HFFc6 (cell line): Measurements from ENCODE around the gene FGF14. TPM values are rescaled to one million over a fixed set of nuclear protein-coding genes. Genes with fewer than 3 reads are reported as not detected.

Experiments
- DNase-seq: peaks from one replicate; pipeline ENCODE4 v3.0.0-alpha.2; 2018
- H3K27ac Mint-ChIP-seq: 2 replicates; pipeline ENCODE4 v1.8.0; 2020; ENCODE audit warnings: mild to moderate bottlenecking, mixed read lengths
- H3K27me3 Mint-ChIP-seq: 2 replicates; pipeline ENCODE4 v1.8.0; 2021; ENCODE audit warnings: mild to moderate bottlenecking, moderate library complexity, mixed read lengths; ENCODE audit not compliant: insufficient read depth
- H3K36me3 Mint-ChIP-seq: 2 replicates; pipeline ENCODE4 v1.8.0; 2021; ENCODE audit warnings: low read depth, mixed read lengths
- H3K4me1 Mint-ChIP-seq: 2 replicates; pipeline ENCODE4 v1.8.0; 2020; ENCODE audit warnings: low read depth, mixed read lengths
- H3K4me3 Mint-ChIP-seq: 2 replicates; pipeline ENCODE4 v1.8.0; 2020; ENCODE audit warnings: mild to moderate bottlenecking, moderate library complexity, mixed read lengths
- H3K9me3 Mint-ChIP-seq: 2 replicates; pipeline ENCODE4 v1.8.0; 2020; ENCODE audit warnings: mild to moderate bottlenecking, mixed read lengths
- total RNA-seq, 6 experiments: library from RNA; stranded (reverse); fragmentation: NEBNext Ultra II Directional; extraction: Animal tissue kit (Norgen Biotek cat#: 25700); gene quantifications; 2 replicates in 1 of 6; 3 replicates in 5 of 6; pipeline ENCODE4 v1.2.3, GENCODE V29; 2021
- TF ChIP-seq, protein P1 (sequence below): fragments of 200-600 bp; sonication (generic); IDR thresholded peaks from 2 replicates; pipeline ENCODE4 v1.5.0; 2021; ENCODE audit warnings: antibody characterized with exemption, mild to moderate bottlenecking

Gene FGF14
- total RNA-seq, 6 experiments from 2014 or later: 0.02 to 0.03 TPM; not detected in 4

GRCh38 chr13:101979825-101980224 lies 422.0 kb downstream of the FGF14 start:
- Mint-ChIP-seq H3K27ac (no peak overlapping the region), H3K9me3 (peaks cover 13% of the 10 kb centered on the region), H3K4me1 (no peaks in the 10 kb centered on the region), H3K4me3 (no peak overlapping the region), H3K27me3 (no peaks in the 10 kb centered on the region; the same call in 1 of the 2 replicates), H3K36me3 (peaks cover 5% of the 10 kb centered on the region; the same call in 1 of the 2 replicates)
- no peak for DNase-seq
- TF ChIP-seq, protein P1, sequence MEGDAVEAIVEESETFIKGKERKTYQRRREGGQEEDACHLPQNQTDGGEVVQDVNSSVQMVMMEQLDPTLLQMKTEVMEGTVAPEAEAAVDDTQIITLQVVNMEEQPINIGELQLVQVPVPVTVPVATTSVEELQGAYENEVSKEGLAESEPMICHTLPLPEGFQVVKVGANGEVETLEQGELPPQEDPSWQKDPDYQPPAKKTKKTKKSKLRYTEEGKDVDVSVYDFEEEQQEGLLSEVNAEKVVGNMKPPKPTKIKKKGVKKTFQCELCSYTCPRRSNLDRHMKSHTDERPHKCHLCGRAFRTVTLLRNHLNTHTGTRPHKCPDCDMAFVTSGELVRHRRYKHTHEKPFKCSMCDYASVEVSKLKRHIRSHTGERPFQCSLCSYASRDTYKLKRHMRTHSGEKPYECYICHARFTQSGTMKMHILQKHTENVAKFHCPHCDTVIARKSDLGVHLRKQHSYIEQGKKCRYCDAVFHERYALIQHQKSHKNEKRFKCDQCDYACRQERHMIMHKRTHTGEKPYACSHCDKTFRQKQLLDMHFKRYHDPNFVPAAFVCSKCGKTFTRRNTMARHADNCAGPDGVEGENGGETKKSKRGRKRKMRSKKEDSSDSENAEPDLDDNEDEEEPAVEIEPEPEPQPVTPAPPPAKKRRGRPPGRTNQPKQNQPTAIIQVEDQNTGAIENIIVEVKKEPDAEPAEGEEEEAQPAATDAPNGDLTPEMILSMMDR: no peak

DNA sequence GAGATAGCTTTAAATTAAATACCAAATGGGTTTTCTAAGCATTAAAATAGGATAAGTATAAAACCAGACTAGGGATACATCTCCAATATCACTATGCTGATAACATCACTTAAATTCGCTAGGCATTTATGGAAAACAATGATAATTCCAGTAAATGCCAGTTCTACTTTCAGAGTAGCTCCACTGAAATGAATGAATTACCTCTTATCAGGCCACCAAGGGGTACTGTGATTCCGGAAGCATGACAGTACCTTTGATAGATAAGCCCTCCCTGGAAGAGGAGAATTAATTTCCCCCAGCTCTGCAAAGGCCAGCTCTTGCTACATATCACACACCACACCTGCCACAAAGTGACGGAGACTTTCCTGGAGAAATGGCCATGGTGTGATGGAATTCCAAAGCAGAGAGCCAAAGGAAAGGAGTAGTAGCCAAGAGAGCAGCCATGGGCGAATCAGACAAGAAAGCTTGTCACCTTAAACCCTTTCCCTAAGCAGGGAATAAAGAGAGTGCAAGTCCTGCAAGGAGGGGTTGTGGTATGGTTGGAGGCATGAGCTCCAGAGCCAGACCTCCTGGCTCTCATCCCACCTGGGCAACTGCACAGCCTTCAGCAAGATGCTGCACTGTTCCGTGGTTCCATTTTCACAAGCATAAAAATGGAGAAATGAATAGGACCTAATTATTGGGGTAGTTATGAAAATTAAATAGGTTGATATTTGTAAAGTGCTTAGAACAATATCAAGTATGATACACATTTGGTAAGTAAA lies 423.1 kb downstream of the FGF14 start:
- TF ChIP-seq, protein P1: no peak
- Mint-ChIP-seq H3K9me3 (peaks cover 20% of the 10 kb centered on the region), H3K27ac (no peak overlapping the region), H3K4me3 (no peak overlapping the region), H3K27me3 (no peaks in the 10 kb centered on the region; the same call in 1 of the 2 replicates), H3K36me3 (peaks cover 5% of the 10 kb centered on the region; the same call in 1 of the 2 replicates), H3K4me1 (no peaks in the 10 kb centered on the region)
- no peak for DNase-seq

DNA sequence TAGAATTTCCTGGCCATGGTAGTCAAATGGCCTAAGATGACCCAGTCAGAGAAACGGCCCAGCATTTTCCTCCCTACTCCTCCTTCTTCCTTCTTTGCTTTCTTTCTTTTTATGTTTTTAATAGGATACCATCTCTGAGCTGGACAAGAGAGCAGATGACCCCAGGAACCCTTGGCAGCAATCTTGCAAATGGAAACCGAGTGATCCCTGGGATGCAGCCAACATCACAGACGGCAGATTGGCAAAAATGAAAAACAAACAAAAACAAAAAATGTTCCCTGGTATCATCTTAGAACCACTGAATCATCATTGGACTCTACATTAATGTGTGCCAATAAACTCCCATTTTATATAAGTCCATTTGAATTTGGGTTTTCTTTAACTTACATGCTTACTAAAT lies 424.4 kb downstream of the FGF14 start:
- H3K9me3 Mint-ChIP-seq: peaks cover 29% of the 10 kb centered on the region
- H3K4me3 Mint-ChIP-seq: no peak overlapping the region
- peaks cover 5% of the 10 kb centered on the region; the same call in 1 of the 2 replicates for H3K36me3 Mint-ChIP-seq
- no peak for DNase-seq
- H3K4me1 Mint-ChIP-seq: no peaks in the 10 kb centered on the region
- H3K27me3 Mint-ChIP-seq: no peaks in the 10 kb centered on the region; the same call in 1 of the 2 replicates
- TF ChIP-seq, protein P1: no peak
- H3K27ac Mint-ChIP-seq: no peak overlapping the region

DNA sequence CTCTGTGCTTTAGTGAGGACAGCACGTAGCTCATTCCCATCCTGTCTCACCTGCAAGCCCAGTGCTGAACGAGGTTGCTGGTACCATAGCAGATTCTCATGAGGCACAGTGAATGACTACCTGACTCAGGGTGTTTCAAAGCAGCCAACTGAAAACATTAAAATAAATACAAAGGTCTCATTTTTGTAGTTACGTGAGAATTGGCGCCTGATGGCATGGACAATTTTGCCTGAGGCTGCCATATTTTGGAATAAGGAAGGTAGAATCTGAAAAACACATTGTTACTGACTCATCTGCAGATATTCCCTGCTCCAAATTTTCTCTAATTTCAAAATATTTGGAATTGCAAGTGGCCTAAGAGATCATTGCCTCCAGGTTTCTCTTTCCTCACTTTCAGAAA lies 429.7 kb downstream of the FGF14 start:
- no peaks in the 10 kb centered on the region for H3K27me3 Mint-ChIP-seq
- no peaks in the 10 kb centered on the region for H3K4me1 Mint-ChIP-seq
- H3K4me3 Mint-ChIP-seq: no peak overlapping the region
- H3K27ac Mint-ChIP-seq: no peak overlapping the region
- H3K9me3 Mint-ChIP-seq: peaks cover 37% of the 10 kb centered on the region
- peaks cover 5% of the 10 kb centered on the region; the same call in 1 of the 2 replicates for H3K36me3 Mint-ChIP-seq
- TF ChIP-seq, protein P1: no peak
- no peak for DNase-seq

- Mint-ChIP-seq H3K36me3 (peaks cover 3% of the 10 kb centered on the region; the same call in 1 of the 2 replicates), H3K4me3 (no peak overlapping the region), H3K4me1 (no peaks in the 10 kb centered on the region), H3K27ac (no peak overlapping the region), H3K27me3 (no peaks in the 10 kb centered on the region), H3K9me3 (peaks cover 42% of the 10 kb centered on the region)
- TF ChIP-seq, protein P1: no peak
- DNase-seq: no peak
Measured at GRCh38 chr13:101970341-101970740, 431.5 kb downstream of the FGF14 start.
